Renal cortical epithelial cell (primary cell): ENCODE results near the gene ZNF431. TPM values are rescaled to one million over a fixed set of nuclear protein-coding genes. Genes with fewer than 3 reads are reported as not detected.
"Not testable (repeated sequence)": the region's sequence is repeated elsewhere in the genome, so short reads cannot be mapped to it uniquely, and the experiment has no call there.

Experiments
- DNase-seq: peaks from one replicate; pipeline ENCODE4 v3.0.0-alpha.2; 2011; ENCODE audit warnings: low read depth
- total RNA-seq: library from RNA; depleted of rRNA; stranded (reverse); fragments of >200 nt; gene quantifications from 2 replicates; pipeline ENCODE4 v1.2.3, GENCODE V29; 2014

The ZNF431 gene
- total RNA-seq, 1 donor from 2014 or later = 10.7 TPM

- no peak for DNase-seq
These were observed 5.7 kb downstream of the ZNF431 start for GRCh38 chr19:21147540-21147939.

- no peak for DNase-seq
These were observed 6.8 kb downstream of the ZNF431 start for GRCh38 chr19:21148681-21149080.

- DNase-seq = no peak
These were observed 8.0 kb downstream of the ZNF431 start for GRCh38 chr19:21149877-21150276.

GRCh38 chr19:21151460-21151859 is 9.6 kb downstream of the ZNF431 start:
- no peak for DNase-seq

GRCh38 chr19:21158523-21159135 is 16.8 kb downstream of the ZNF431 start:
- peak; percentile 7 for DNase-seq

- DNase-seq = no peak
These were observed 22.7 kb downstream of the ZNF431 start for GRCh38 chr19:21164541-21164940.

GRCh38 chr19:21166436-21166835 is 24.6 kb downstream of the ZNF431 start:
- no peak for DNase-seq

- DNase-seq = no peak
These were observed 55.9 kb downstream of the ZNF431 start for GRCh38 chr19:21197590-21198295.

GRCh38 chr19:21202865-21203494 is 61.1 kb downstream of the ZNF431 start:
- peak; percentile 2 for DNase-seq

- DNase-seq = no peak
These were observed 68.3 kb downstream of the ZNF431 start for GRCh38 chr19:21210037-21210621.

GRCh38 chr19:21221693-21222092 is 79.9 kb downstream of the ZNF431 start:
- DNase-seq = no peak

- DNase-seq = not testable (repeated sequence)
These were observed 88.1 kb downstream of the ZNF431 start for GRCh38 chr19:21229938-21230337.

GRCh38 chr19:21233691-21234090 is 91.9 kb downstream of the ZNF431 start:
- DNase-seq = no peak

GRCh38 chr19:21236751-21237150 is 94.9 kb downstream of the ZNF431 start:
- DNase-seq = not testable (repeated sequence)

GRCh38 chr19:21238670-21239069 is 96.8 kb downstream of the ZNF431 start:
- no peak for DNase-seq

Other genes with a start within 250 kb of the ZNF431 start
- gene ZNF85, start 218.8 kb upstream of the ZNF431 start, total RNA-seq = 1.2 and 5.4 TPM in 2 replicates
- gene ZNF430, start 121.4 kb upstream of the ZNF431 start, total RNA-seq = 13.0 and 17.5 TPM in 2 replicates
- 6.1 and 7.6 TPM in 2 replicates for gene ZNF714, start 59.8 kb upstream of the ZNF431 start, total RNA-seq
- 5.4 and 14.7 TPM in 2 replicates for gene ZNF708, start 187.4 kb downstream of the ZNF431 start, total RNA-seq
- gene ZNF738, start 217.0 kb downstream of the ZNF431 start, total RNA-seq = 5.4 and 7.4 TPM in 2 replicates